GM19324 (cell line): ENCODE data around the gene C5orf58.

Experiments used
- ATAC-seq: cut with Tn5 transposase; IDR thresholded peaks from one replicate; pipeline ENCODE4 v1.9.1; 2021; ENCODE audit warnings: mild to moderate bottlenecking, moderate library complexity; ENCODE audit not compliant: unreplicated experiment, low FRiP score

C5orf58 gene, protein sequence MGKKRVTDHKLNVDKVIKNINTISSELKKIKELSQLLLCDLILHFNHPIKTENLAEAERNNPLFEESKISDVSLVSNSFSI

DNA sequence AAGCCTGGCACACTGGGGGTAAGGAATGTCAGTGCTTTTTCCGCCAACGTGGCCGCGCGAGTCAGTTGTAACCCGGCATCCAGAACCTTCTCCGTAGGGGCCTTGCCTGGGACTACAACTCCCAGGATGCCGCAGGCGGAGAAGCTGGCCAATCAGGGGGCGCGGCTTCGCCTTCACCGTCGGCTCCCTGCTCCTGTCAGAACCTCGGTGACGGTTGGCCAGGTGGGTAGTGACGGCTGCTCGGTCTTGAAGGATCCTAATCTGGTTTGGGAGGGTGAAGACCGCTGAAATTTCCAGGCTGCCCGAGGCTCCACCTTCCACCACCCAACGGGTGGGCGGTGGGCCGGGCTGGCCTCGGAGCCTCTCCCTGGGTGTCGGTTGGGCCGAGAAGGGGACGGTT, at the start of gene C5orf58:
TSS of gene C5orf58 (plus strand) at position 200 of the 400 bp plus-strand sequence. CDS start 1,992 bp downstream, outside the sequence.
- ATAC-seq = no peak

DNA sequence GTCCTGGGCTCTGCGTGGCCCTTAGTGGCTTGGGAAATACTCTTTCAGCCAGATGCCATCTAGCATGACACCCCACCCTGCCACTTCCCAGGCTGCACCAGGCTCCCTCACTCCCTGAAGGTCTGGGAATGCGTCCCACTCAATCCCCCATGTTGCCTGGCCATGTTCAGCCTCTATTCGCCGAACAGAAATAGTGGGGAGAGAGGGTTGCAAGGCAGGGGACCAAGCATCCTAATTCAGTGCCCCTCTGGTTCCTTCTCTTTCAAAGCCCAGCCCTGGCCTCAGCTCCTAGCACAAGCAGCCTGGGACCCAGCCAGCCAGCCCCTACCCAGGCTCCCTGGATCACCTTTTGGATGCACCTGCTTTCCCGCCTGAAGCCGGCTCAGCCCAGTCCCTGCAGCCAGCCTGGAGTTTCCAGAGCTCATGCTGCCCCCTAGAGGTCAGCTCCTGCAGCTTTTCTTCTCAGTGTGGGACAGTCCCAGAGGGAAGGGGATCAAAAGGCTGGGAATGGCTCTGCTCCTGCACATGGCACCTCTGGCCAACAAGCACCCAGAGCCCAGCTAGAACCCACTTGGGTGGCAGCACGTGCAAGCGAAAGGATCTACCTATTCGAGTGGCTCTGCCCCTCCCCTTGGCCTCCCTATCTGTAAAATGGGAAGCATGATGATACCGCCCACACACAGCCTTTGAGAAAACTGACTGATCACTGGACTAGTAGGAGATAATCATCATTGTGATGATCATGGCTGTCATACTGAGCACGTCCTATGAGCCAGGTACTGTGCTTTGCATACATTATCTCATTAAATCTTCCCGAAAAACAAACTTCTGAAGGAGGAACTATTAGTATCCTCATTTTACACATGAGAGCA, 48.7 kb upstream of the C5orf58 start:
- ATAC-seq = peak; percentile 60

DNA sequence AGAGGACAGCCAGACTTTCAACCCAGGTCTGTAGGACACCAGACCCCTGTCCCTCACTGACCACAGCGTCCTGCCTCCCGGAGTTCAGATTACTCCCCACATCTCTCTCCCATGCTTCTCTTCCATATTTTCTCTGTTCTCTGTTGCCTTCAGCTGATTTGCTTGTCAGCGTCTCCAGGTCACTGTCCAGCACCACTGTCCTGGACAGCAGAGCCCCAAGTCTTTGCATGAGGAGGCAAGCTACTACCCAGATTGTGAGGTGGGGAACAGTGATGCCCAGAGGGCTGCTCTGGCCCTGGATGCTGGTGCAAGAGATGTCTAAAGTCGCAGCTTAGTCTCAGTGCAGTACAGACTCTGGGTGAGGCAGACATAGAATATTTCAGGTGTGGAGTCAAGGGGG, 48.0 kb upstream of the C5orf58 start:
- ATAC-seq = no peak

DNA sequence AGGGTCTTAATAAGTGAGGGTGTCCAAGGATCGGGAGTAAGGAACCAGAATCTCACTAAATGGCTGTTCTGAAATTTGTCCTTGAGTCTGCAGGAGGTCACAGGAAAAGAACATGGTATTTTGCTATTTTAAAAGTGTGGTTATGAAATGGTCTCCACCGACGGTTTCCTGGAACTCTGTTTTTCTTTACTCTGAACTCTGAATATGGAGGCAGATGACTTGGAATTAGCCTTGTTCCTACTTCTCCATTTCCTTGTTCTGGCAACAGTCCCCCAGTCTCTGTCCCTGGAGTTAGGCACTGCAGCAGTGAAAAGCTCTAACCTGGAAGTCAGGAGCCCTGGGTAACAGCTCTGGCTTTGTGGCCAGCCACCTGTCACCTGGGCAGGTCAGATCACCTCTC, 46.6 kb upstream of the C5orf58 start:
- no peak for ATAC-seq

DNA sequence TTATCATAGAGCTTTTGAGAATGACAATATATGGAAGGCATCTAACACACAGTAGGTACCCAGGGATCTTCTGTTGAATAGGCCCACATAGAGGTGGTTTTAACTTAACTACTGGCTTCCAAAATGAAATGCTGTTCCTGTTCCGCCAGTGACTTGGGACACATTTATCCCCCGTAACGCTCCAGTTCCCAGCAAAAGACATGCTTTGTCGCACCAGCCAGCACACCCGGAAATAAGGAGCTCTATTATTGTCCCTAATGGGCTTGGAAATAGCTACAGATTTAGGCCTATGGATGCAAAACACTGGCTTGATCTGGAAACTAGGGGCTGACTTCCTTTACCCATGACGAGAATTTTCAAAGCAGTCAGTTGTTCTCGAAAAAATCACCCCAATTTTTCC, 45.9 kb upstream of the C5orf58 start:
- no peak for ATAC-seq

DNA sequence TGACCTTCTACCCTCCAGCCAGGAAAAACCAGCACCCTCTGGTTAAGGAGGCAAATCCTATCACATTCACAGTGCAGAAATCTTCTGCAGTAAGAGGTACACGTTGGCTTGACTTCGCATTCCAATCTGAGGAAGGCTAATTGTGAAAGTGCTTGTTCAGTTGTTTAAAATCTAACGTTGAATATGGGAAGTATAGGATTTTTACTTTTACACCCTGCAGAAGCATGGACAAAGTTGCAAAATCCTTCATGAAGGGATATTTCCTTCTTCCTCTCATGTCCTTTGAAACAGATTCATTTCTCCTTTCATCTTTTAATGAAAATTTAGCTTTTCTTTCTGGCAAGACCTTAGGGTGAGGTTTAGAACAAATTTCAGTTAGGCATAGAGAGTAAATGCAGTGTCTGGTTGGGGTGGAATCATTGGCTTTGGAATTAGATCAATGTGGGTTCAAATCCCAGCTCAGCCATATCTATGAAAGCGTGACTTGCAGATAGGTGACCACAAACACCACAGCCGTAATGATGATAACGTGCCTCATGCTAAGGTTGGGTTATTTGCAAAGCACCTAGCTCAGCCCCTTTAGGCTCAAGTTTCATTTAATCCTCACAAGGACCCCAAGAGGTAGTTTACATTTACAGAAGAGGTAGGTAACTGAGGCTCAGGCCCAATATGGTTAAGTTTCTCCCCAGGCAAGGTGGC, 42.2 kb upstream of the C5orf58 start:
- no peak for ATAC-seq

DNA sequence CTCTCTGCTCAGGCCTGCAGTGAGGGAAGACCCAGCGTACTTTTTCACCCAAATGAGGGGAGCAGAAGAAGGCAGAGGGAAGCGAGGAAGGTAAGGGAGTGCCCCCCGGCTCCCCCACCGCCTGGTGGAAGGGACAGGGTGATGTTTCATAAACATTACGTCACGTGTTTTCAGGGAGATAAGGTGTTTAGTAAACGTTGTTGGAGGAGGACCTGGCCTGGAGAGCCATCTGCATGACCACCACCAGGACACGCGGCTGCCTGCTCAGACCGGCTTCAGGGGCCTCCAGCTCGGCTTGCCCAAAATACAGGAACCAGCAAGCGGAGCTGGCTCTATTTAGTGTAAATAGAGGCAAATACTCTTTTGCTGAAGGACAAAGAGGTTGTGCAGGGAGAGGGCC, 40.0 kb upstream of the C5orf58 start:
- no peak for ATAC-seq

DNA sequence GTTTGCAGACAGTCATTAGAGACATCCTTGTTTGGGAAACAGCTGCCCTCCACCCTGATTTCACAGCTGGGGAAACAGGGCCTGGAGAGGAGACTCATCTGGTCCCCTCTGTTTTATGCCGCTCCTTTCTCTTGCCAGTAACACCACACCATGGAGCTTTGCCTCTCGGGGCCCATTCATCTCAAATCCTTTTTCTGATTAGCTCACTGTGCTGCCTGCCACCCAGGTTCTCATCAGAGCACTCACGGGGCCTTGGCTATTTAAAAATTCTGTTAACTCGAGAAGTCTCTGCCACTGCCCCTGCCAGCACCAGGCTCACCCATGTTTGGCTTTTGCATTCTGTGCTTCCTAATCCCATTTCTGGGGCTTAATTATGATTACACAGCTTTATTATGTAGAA, 36.8 kb upstream of the C5orf58 start:
- no peak for ATAC-seq

DNA sequence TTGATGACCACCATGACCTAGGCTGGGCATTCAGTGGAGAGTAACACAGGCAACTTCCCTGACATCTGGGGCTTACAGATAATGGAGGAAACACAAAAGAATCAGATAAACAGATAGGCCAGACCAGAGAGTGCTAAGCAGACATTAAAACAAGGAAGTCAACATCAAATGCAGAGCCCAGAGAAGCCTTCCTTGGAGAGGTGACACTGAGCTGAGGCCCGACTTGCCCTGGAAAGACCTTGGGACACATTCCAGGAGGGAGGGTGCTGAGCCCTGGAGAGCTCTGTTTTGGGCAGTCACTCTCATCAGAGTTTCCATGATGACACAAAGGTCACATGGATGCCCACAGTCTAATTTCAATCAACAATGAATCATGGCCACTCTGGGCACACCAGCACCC, 31.9 kb upstream of the C5orf58 start:
- no peak for ATAC-seq

DNA sequence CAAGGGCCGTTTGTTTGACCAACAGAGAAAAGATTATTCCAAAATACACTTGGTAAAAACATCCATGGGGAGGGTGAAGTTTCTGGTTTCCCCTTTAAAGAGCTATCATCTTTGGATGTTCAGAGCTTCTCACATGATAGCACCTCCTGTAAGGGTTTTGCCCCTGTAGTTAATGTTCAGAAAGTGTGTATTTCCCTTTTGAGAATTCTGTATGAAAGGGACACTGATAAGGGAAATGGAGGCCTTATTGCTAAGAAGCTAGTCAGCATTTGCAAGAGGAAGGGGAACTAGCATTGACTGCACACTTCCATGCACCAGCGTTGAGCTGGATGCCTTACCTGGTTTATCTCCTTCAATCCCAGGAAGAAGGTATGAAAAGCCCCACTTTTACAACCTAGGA, 31.5 kb upstream of the C5orf58 start:
- no peak for ATAC-seq

DNA sequence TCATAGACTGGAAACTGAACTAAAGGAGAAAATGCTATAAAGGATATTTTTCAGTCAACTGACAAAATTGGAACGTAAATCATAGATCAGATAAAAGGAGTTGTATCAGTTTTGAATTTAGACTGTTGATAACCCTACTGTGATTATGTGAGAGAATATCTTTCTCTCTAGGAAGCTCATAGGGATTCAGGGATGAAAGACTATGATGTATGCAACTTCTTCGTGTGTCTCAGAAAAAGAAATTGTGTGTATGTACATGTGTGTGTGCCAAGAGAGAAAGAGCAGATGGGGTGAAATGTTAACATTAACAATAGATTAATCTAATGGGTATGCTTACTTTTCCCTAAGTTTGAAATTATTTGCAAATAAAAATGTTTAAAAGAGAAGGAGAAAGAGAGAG, 30.7 kb upstream of the C5orf58 start:
- ATAC-seq = no peak

DNA sequence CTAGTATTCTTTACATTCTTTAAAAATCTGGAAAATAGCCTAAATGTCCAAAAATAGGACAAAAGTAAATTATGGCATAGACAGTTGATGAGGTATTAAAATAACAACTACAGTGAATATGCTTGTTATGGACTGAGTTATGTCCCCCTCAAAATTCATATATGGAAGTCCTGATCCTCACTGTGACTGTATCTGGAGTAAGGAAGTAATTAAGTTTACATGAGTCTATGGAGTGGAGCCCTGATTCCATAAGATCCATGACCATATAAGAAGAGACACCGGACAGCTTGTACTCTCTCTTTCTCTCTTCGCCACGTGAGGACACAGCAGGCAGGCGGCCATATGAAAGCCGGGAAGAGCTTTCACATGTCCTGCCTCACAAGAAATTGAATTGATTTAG, 28.6 kb upstream of the C5orf58 start:
- ATAC-seq = no peak

DNA sequence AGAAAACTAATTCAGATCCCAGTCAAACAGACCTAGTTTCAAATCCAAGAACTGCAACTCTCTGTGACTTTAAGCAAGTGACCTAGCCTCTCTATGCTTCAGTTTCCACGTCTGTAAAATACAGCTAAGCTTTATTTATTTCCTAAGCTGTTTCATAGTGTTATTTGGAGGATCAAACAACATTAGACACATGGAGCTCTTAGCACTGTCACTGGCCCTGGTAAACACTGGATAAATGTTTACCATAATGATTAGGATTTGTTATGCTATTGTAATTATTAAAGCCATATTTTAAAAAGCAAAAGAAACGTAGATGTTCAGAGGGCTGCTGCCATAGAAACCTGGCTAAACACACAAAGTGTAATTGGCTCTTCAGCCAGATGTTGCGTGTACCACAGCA, 26.6 kb upstream of the C5orf58 start:
- no peak for ATAC-seq

DNA sequence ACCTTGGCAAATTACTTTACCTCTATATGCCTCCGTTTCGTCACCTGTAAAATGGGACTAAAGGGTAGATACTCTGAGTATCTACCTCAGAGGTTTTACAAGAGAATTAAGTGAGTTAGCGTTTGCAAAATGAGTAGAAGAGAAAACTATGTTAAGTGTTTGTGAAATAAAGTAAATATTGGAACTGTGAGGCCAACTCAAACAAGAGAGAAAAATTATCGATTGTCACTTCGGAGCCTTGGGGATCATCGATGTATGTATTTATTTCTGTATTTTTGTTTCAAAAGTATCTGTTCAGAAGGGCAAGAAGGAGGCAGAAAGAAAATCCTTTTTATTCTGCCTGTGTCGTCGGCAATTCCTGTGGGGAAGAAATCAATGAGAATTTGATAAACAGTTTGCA, 25.8 kb upstream of the C5orf58 start:
- no peak for ATAC-seq

DNA sequence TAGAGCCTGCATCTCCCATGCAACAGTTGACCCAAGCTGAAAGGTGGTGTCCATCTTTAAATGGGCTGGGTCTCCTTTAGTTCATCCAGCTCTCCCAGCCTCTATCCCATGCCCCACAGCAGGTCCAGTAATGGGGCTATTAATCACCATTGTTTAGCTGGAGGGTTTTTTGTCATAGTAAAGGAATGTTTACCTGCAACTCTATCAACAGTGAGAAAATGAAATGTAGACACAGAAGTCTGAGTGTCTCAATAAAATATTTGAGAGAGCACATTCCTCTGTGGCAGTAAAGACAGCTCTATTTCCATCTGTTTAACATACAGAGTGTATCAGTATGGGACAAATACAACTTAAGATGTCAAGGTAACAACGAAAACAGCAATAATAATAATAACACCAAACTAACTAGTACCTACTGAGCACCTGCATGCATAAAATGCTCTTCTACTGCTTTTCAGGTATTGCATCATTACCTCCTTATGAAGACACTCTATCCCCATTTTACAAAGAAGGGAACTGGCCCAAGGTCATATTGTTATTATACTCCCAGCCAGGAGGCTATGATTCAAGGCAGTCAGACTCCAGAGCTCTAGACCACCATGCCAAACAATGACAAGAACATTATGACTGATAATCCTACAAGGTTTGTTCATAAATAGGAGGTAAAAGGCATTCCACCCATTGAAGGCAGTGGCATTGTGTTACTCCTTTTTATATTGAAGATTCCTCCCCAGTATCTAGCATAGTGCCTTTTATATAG, 21.0 kb upstream of the C5orf58 start:
- ATAC-seq = no peak

DNA sequence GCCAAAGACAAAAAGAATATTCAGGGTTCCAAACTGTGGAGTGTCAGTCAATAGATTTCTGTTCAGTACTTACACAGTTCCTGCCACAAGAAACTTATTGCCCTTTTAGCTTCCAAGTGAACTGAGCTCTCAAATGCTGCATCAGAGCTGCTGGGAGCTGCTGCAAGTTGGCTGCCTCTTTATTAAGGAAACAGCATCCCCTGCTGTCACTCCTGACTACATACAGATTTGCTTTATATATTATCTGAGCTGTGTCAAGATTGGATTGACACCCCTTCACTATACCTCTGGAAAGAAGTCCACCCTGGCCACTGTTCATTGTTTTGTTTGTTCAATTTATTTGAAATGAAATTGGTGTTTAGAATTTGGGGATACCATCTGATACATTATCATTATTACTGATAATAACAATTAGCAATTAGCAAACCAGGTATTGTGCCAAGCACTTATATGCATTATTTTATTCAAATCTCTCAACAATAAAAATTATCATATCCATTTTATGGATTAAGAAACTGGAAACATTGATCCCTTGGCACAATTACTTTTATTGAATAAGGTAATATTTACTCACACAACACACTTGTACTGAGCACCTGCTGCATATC, 16.4 kb upstream of the C5orf58 start:
- no peak for ATAC-seq

DNA sequence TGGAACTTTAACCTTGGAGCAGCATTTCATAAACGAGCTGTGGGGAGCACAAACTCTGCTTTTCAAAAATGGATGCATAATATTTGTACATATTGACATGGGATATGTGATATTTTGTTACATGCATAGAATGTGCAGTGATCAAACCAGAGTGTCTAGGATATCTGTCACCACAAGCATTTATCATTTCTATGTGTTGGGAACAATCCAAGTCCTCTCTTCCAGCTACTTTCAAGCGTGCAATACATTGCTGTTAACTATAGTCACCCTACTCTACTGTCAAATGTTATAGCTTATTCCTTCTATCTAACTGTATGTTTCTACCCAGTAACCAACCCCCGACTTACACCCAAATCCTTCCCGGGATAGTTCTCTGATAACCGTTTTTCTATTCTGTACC, 15.0 kb upstream of the C5orf58 start:
- no peak for ATAC-seq

DNA sequence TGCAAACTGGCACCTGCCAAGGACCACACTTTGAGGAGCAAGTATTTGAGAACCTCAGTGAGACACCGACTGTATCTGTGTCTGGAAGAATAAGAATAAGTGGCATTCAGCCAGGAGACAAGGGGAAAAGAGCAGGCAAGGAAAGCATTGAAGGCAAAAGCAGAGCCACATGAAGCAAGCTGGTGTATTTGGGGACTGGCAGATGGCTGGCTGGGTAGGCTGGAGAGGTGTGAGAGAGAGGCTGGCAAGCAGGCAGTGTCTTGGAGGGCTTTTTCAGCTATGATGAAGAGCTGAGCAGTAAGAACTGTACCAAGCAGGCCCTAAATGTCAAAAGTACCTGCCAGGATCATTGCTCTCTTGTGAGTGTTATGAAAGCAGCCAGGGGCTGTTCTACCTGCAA, 14.1 kb upstream of the C5orf58 start:
- no peak for ATAC-seq

DNA sequence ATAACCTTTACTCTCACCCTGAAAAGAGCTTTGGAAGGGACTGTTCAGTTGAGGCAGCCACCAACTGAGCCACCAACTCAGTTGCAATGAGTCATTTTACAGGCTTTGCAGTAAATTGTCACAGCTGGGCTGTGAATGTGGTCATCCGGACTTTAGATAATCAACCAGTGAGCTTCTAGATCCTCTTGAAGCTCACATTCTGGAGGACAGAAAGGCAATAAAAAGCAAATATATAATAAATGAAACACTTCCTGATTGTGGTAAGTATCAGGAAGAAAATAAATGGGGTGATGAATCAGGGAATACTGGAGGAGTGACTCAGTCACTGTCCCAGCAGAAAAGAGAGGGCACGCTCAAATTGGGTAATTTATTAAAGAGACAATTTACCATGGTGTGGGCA, 13.2 kb upstream of the C5orf58 start:
- no peak for ATAC-seq

DNA sequence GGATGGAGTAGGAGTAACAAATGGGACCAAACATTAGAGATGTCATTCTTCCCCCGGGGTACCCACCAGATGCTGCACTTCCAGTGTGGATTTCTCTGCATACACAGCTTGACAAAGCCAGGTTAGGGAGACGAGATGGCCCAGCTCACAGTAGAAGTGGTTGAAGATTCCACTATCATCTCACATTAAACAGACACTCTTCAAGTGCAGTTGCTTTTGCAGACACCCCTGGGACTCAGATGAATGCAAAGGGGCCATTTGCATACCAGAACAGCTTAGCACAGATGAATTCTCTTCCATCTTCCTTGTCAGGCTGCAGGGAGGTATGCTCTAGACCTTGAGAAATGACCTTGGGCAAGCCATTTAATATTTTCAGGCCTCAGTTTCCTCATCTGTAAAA, 12.6 kb upstream of the C5orf58 start:
- ATAC-seq = no peak

DNA sequence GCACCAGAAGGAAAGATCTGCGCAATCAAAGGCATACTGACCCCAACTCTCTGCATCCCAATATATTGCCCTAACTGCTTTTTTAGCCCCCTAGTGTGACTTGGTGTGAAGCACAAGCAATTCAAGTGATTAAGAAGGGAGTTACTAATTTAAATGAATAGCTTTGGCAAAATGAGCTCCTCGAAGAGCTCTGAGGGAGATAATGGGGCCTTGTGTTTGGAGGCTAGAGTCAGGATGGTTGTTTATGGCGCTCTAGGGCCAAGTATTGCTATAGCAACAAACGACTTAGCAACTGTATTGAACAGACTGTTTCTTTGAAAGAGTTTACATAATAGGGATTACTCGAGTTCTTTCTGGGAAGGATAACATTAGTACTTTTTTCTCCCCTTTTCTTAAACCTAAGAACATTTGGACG, 11.5 kb upstream of the C5orf58 start:
- no peak for ATAC-seq
